ENCODE results near the gene SMG7.

DNA sequence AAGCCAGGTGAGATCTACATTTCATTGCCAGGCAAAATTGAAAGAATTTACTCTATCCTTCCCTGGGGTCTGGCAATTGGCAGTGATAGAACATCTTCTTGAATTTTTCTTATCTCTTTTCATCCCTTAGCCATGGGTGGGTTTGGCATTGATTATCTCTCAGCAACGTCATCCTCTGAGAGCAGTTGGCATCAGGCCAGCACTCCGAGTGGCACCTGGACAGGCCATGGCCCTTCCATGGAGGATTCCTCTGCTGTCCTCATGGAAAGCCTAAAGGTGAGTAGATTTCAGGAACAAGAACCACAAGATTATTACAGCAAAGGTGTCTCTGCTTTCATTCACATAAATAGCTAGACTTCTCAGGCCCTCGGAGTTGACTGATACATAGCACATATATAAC, 78.6 kb downstream of the SMG7 start:
- TF ChIP-seq, protein P1, sequence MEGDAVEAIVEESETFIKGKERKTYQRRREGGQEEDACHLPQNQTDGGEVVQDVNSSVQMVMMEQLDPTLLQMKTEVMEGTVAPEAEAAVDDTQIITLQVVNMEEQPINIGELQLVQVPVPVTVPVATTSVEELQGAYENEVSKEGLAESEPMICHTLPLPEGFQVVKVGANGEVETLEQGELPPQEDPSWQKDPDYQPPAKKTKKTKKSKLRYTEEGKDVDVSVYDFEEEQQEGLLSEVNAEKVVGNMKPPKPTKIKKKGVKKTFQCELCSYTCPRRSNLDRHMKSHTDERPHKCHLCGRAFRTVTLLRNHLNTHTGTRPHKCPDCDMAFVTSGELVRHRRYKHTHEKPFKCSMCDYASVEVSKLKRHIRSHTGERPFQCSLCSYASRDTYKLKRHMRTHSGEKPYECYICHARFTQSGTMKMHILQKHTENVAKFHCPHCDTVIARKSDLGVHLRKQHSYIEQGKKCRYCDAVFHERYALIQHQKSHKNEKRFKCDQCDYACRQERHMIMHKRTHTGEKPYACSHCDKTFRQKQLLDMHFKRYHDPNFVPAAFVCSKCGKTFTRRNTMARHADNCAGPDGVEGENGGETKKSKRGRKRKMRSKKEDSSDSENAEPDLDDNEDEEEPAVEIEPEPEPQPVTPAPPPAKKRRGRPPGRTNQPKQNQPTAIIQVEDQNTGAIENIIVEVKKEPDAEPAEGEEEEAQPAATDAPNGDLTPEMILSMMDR (IDR thresholded peaks at IDR 0.05; ENCODE audit: low read length): no peak
- TF ChIP-seq EZH2 (IDR thresholded peaks at IDR 0.05; ENCODE audit: borderline replicate concordance, low read length): no peak
